Transverse colon (tissue), 4 donors: ENCODE measurements around the gene RIPPLY1.

ENCODE experiments used
- POLR2AphosphoS5 ChIP-seq, 3 donors: sonication (generic); formaldehyde crosslinking; IDR thresholded peaks; one replicate each; pipeline ENCODE4 v1.6.1; 2016; ENCODE audit warnings: antibody characterized with exemption in 3 of 3
- TF ChIP-seq, protein P1 (sequence below), 5 experiments: fragments of 200-600 bp in 3 of 5; fragments of 450-650 bp in 2 of 5; sonication (generic) in 3 of 5; IDR thresholded peaks; 1 replicate in 2 of 5; 2 replicates in 3 of 5; pipeline ENCODE4 v1.5.1; 2016 to 2017; ENCODE audit warnings: antibody characterized with exemption in 5 of 5, inconsistent platforms in 3 of 5, mild to moderate bottlenecking in 2 of 5, moderate library complexity in 1 of 5

DNA sequence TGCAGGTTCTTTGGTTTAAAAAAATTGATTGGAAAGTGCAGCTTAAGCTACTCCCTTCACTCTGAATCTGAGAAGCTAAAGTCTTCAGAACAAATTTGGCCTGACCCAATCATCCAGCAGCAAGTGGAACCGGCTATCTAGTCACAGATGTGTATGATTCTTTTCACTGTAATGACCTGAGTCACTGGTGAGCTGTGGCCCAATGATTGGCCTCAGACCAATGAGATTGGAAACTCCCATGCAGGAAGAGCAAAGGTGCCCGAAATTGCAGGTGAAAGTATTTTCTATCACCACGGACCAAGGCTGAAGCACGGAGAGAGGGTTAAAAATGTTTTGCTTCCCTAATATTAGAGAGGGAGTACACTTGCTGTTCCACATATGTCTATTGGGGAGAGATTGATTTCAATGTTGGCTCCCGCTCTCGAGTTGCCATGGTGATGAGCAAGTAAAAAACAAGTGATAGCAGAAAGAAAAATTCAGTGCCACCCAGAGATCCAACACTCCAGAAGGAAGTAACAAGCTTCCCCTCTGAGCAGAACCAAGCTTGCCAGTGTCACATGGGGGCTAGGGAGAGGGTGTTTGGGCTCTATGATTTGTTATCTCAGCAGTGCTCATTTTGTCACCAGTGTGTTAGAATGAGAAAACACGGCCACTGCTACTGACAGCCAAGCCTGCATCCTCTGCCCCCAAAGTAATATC, 11.2 kb downstream of the RIPPLY1 start:
- TF ChIP-seq, protein P1, sequence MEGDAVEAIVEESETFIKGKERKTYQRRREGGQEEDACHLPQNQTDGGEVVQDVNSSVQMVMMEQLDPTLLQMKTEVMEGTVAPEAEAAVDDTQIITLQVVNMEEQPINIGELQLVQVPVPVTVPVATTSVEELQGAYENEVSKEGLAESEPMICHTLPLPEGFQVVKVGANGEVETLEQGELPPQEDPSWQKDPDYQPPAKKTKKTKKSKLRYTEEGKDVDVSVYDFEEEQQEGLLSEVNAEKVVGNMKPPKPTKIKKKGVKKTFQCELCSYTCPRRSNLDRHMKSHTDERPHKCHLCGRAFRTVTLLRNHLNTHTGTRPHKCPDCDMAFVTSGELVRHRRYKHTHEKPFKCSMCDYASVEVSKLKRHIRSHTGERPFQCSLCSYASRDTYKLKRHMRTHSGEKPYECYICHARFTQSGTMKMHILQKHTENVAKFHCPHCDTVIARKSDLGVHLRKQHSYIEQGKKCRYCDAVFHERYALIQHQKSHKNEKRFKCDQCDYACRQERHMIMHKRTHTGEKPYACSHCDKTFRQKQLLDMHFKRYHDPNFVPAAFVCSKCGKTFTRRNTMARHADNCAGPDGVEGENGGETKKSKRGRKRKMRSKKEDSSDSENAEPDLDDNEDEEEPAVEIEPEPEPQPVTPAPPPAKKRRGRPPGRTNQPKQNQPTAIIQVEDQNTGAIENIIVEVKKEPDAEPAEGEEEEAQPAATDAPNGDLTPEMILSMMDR (IDR thresholded peaks at IDR 0.05) = no peak
- TF ChIP-seq POLR2AphosphoS5 (IDR thresholded peaks at IDR 0.05) = no peak
